SK-N-SH treated with all-trans-retinoic acid at 6 μM for 48 hours (cell line): ENCODE data around the gene ADD1.
"Not testable (repeated sequence)": the region's sequence is repeated elsewhere in the genome, so short reads cannot be mapped to it uniquely, and the experiment has no call there.

Experiments
- ATAC-seq: fragments of 200-7000 bp; cut with Tn5 transposase; 3 replicates; pipeline ENCODE4 v1.9.1; 2020; ENCODE audit warnings: mild to moderate bottlenecking, moderate library complexity
- ARNTL ChIP-seq: fragments of 450-650 bp; formaldehyde crosslinking; IDR thresholded peaks from 2 replicates; pipeline ENCODE4 v1.5.0; 2020; ENCODE audit warnings: low read depth, mild to moderate bottlenecking, moderate library complexity, borderline replicate concordance
- CSDC2 ChIP-seq: fragments of 250-450 bp; sonication (Bioruptor Pico); IDR thresholded peaks from 2 replicates; pipeline ENCODE4 v1.5.0; 2020; ENCODE audit warnings: mild to moderate bottlenecking, moderate library complexity
- ISL1 ChIP-seq: fragments of 250-450 bp; sonication (Bioruptor Pico); IDR thresholded peaks from 2 replicates; pipeline ENCODE4 v2.1.2; 2022; ENCODE audit warnings: mild to moderate bottlenecking, moderate library complexity
- OSR1 ChIP-seq: fragments of 250-450 bp; sonication (Bioruptor Pico); IDR thresholded peaks from 2 replicates; pipeline ENCODE4 v1.8.0; 2022; ENCODE audit warnings: moderate library complexity, mild to moderate bottlenecking, inconsistent platforms
- PATZ1 ChIP-seq: fragments of 250-450 bp; sonication (Bioruptor Pico); IDR thresholded peaks from 2 replicates; pipeline ENCODE4 v1.8.0; 2020; ENCODE audit warnings: mild to moderate bottlenecking, moderate library complexity, borderline replicate concordance
- POU6F1 ChIP-seq: fragments of 250-450 bp; sonication (Bioruptor Pico); IDR thresholded peaks from 2 replicates; pipeline ENCODE4 v1.8.0; 2021; ENCODE audit warnings: low read depth, mild to moderate bottlenecking, moderate library complexity, borderline replicate concordance
- TCF4 ChIP-seq: fragments of 250-450 bp; sonication (Bioruptor Pico); IDR thresholded peaks from 2 replicates; pipeline ENCODE4 v1.8.0; 2021; ENCODE audit warnings: mild to moderate bottlenecking, moderate library complexity, borderline replicate concordance
- TOX ChIP-seq: fragments of 250-450 bp; sonication (Bioruptor Pico); IDR thresholded peaks from 2 replicates; pipeline ENCODE4 v1.8.0; 2021; ENCODE audit warnings: mild to moderate bottlenecking, moderate library complexity, borderline replicate concordance
- TSHZ2 ChIP-seq: fragments of 250-450 bp; sonication (Bioruptor Pico); IDR thresholded peaks from 2 replicates; pipeline ENCODE4 v1.5.0; 2020; ENCODE audit warnings: mild to moderate bottlenecking, moderate library complexity
- ZC3H10 ChIP-seq: fragments of 250-450 bp; sonication (Bioruptor Pico); IDR thresholded peaks from 2 replicates; pipeline ENCODE4 v1.5.1; 2021; ENCODE audit warnings: mild to moderate bottlenecking, moderate library complexity
- ZFP3 ChIP-seq: fragments of 250-450 bp; sonication (Bioruptor Pico); IDR thresholded peaks from 2 replicates; pipeline ENCODE4 v1.5.0; 2020; ENCODE audit warnings: mild to moderate bottlenecking, moderate library complexity
- ZNF565 ChIP-seq: fragments of 450-650 bp; formaldehyde crosslinking; conservative IDR thresholded peaks from 2 replicates; pipeline ENCODE4 v1.5.0; 2020; ENCODE audit warnings: low read depth, mild to moderate bottlenecking, moderate library complexity
- ZNF70 ChIP-seq: fragments of 450-650 bp; formaldehyde crosslinking; IDR thresholded peaks from 2 replicates; pipeline ENCODE4 v1.5.0; 2020; ENCODE audit warnings: mild to moderate bottlenecking, moderate library complexity
- ZNF8 ChIP-seq: fragments of 450-650 bp; formaldehyde crosslinking; IDR thresholded peaks from 2 replicates; pipeline ENCODE4 v1.5.0; 2020; ENCODE audit warnings: mild to moderate bottlenecking, moderate library complexity

ADD1 gene

GRCh38 chr4:2936773-2937145 lies 93.1 kb downstream of the ADD1 start (continued):
- no peak for TF ChIP-seq TSHZ2 (CRISPR knock-in tag)
- no peak for TF ChIP-seq OSR1 (CRISPR knock-in tag)

GRCh38 chr4:2937146-2937857 lies 93.7 kb downstream of the ADD1 start:
- TF ChIP-seq TCF4 (CRISPR knock-in tag) = no peak
- no peak for TF ChIP-seq ZNF8 (CRISPR knock-in tag)
- no peak for TF ChIP-seq PATZ1 (CRISPR knock-in tag)
- no peak for TF ChIP-seq ARNTL
- TF ChIP-seq TSHZ2 (CRISPR knock-in tag) = no peak
- no peak for TF ChIP-seq ZNF70 (CRISPR knock-in tag)
- TF ChIP-seq CSDC2 (CRISPR knock-in tag) = no peak
- no peak for ATAC-seq

GRCh38 chr4:2937986-2938385 lies 94.3 kb downstream of the ADD1 start:
- ATAC-seq = no peak
- no peak for TF ChIP-seq OSR1 (CRISPR knock-in tag)
- TF ChIP-seq POU6F1 (CRISPR knock-in tag) = no peak
- no peak for TF ChIP-seq ISL1 (CRISPR knock-in tag)
- no peak for TF ChIP-seq ZFP3
- TF ChIP-seq ZC3H10 (CRISPR knock-in tag) = no peak
- TF ChIP-seq PATZ1 (CRISPR knock-in tag) = no peak
- TF ChIP-seq TOX (CRISPR knock-in tag) = no peak
- no peak for TF ChIP-seq ZNF8 (CRISPR knock-in tag)
- TF ChIP-seq ZNF565 (CRISPR knock-in tag) = no peak
- no peak for TF ChIP-seq TCF4 (CRISPR knock-in tag)

- not testable (repeated sequence) for ATAC-seq
These were observed 94.8 kb downstream of the ADD1 start for GRCh38 chr4:2938411-2938810.
